Chondrocyte (in vitro differentiated cells): Measurements from ENCODE around the gene MRPL36. TPM values are rescaled to one million over a fixed set of nuclear protein-coding genes. Genes with fewer than 3 reads are reported as not detected.
A peak's percentile ranks its signal among the peaks of the same experiment; 100 is the strongest.

ENCODE experiments used
- DNase-seq: peaks from one replicate; pipeline ENCODE4 v3.0.0; 2021; ENCODE audit warnings: mixed read lengths, low spot score
- H3K27ac Mint-ChIP-seq: one replicate; pipeline ENCODE4 v1.8.0; 2021; ENCODE audit warnings: mild to moderate bottlenecking, moderate library complexity, mixed read lengths; ENCODE audit not compliant: unreplicated experiment
- H3K27me3 Mint-ChIP-seq: 2 replicates; pipeline ENCODE4 v1.8.0; 2021; ENCODE audit warnings: low read depth, mixed read lengths
- H3K36me3 Mint-ChIP-seq: 2 replicates; pipeline ENCODE4 v1.8.0; 2021; ENCODE audit warnings: low read depth, mixed read lengths
- H3K4me1 Mint-ChIP-seq: 2 replicates; pipeline ENCODE4 v1.8.0; 2021; ENCODE audit warnings: low read depth, mild to moderate bottlenecking, mixed read lengths
- H3K4me3 Mint-ChIP-seq: one replicate; pipeline ENCODE4 v1.8.0; 2021; ENCODE audit warnings: mild to moderate bottlenecking, moderate library complexity, mixed read lengths; ENCODE audit not compliant: unreplicated experiment
- H3K9me3 Mint-ChIP-seq: 2 replicates; pipeline ENCODE4 v1.8.0; 2021; ENCODE audit warnings: low read depth, mixed read lengths
- CTCF ChIP-seq: fragments of 200-600 bp; sonication (generic); IDR thresholded peaks from 2 replicates; pipeline ENCODE4 v1.5.0; 2021; ENCODE audit warnings: antibody characterized with exemption, mild to moderate bottlenecking, moderate library complexity
- total RNA-seq: library from RNA; stranded (reverse); gene quantifications from 3 replicates; pipeline ENCODE4 v1.2.1, GENCODE V29; 2021

MRPL36 gene
- total RNA-seq, 1 donor from 2014 or later = 37.4 TPM

DNA sequence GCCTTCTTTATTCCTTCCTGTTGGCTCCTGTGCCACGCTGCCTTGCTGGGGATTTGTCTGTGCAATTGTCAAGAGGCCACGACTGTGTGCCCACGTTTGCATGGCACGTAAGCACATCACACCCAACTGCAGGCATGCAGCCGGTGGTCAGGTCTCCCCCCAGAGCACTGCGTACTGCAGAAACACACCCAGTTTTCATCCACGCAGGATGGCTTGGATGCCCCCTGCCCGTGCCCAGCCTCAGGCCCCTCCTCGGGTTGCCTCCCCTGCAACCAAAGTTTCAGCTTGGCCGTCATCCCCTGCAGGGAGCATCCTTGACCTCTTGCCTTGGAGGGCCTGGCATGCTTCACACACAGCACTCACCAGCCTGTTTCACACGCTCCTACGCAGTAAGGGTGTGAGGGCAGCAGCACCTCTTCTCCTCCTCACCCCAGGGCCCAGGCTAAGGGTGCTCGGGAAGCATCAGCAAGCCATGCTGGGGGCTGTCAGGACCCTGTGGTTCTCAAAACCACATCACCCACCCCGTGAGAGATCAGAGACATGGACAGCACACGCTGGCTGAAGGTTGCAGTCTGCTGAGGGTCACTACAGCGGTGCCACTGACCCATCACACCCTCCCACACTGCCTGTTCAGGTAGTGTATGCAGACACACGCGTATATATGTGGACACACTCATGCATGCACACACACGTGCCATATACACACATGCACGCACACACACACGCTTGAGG, 3.1 kb downstream of the MRPL36 start:
- no peak overlapping the region for H3K4me3 Mint-ChIP-seq
- peaks cover 42% of the 10 kb centered on the region for H3K4me1 Mint-ChIP-seq
- peaks cover 2% of the 10 kb centered on the region for H3K36me3 Mint-ChIP-seq
- DNase-seq = no peak
- no peak overlapping the region for H3K27ac Mint-ChIP-seq
- no peaks in the 10 kb centered on the region for H3K27me3 Mint-ChIP-seq
- no peak for TF ChIP-seq CTCF
- H3K9me3 Mint-ChIP-seq = peaks cover 3% of the 10 kb centered on the region

GRCh38 chr5:1795931-1796330, 3.7 kb downstream of the MRPL36 start:
- Mint-ChIP-seq H3K9me3 (peaks cover 3% of the 10 kb centered on the region), H3K27ac (no peak overlapping the region)

GRCh38 chr5:1795506-1795905, 4.1 kb downstream of the MRPL36 start:
- no peak for TF ChIP-seq CTCF
- Mint-ChIP-seq H3K9me3 (peaks cover 3% of the 10 kb centered on the region), H3K36me3 (peaks cover 2% of the 10 kb centered on the region), H3K27ac (no peak overlapping the region), H3K4me3 (no peak overlapping the region), H3K4me1 (peaks cover 37% of the 10 kb centered on the region), H3K27me3 (no peaks in the 10 kb centered on the region)
- DNase-seq = no peak

More at GRCh38 chr5:1795931-1796330, 3.7 kb downstream of the MRPL36 start:
- DNase-seq = no peak
- Mint-ChIP-seq H3K27me3 (no peaks in the 10 kb centered on the region), H3K36me3 (peaks cover 2% of the 10 kb centered on the region), H3K4me3 (no peak overlapping the region), H3K4me1 (peaks cover 41% of the 10 kb centered on the region)
- no peak for TF ChIP-seq CTCF

GRCh38 chr5:1794901-1795290, 4.7 kb downstream of the MRPL36 start:
- TF ChIP-seq CTCF = no peak
- Mint-ChIP-seq H3K4me3 (no peak overlapping the region), H3K27me3 (no peaks in the 10 kb centered on the region)

GRCh38 chr5:1793966-1794900, 5.4 kb downstream of the MRPL36 start:
- peaks cover 2% of the 10 kb centered on the region for H3K36me3 Mint-ChIP-seq
- peaks cover 39% of the 10 kb centered on the region for H3K4me1 Mint-ChIP-seq
- H3K4me3 Mint-ChIP-seq = no peak overlapping the region
- H3K9me3 Mint-ChIP-seq = peaks cover 3% of the 10 kb centered on the region
- no peaks in the 10 kb centered on the region for H3K27me3 Mint-ChIP-seq
- no peak for DNase-seq
- no peak overlapping the region for H3K27ac Mint-ChIP-seq
- TF ChIP-seq CTCF = no peak

More at GRCh38 chr5:1794901-1795290, 4.7 kb downstream of the MRPL36 start:
- Mint-ChIP-seq H3K27ac (peak overlapping the region; percentile 66), H3K9me3 (peaks cover 3% of the 10 kb centered on the region), H3K36me3 (peaks cover 2% of the 10 kb centered on the region), H3K4me1 (peaks cover 37% of the 10 kb centered on the region)
- no peak for DNase-seq
